Stimulated activated CD8-positive, alpha-beta memory T cell treated with anti-CD3 and anti-CD28 coated beads, Interleukin-4, amount 100 ng/mL, for 24 hours (primary cell): ENCODE results near the gene PTPRN2.

Experiments
- DNase-seq: peaks from one replicate; pipeline ENCODE4 v3.0.0-alpha.2; 2020; ENCODE audit warnings: low read depth

PTPRN2 gene

GRCh38 chr7:158067219-158067930, 520.2 kb downstream of the PTPRN2 start:
- DNase-seq = no peak

GRCh38 chr7:158066085-158066484, 521.5 kb downstream of the PTPRN2 start:
- no peak for DNase-seq

GRCh38 chr7:158065340-158065739, 522.3 kb downstream of the PTPRN2 start:
- DNase-seq = no peak

DNA sequence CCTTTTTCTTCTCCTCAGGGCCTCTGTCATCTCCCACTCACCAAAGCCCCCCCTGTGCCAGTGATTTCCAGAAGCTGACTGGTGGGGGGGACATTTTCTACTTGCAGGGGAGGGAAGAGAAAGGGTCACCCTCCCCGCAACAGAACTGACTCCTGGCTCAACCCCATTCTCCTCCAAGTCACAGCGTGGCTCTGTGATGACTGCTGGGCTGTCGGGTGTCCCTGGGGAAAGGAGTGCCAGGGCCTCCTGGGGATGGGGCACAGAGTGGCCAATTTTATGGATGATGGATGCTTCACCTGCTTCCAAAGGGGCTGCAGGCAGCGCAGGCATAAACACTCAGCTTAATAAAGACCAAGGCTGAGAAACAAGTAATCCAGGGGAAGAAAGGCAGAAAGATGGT, 523.0 kb downstream of the PTPRN2 start:
- no peak for DNase-seq

DNA sequence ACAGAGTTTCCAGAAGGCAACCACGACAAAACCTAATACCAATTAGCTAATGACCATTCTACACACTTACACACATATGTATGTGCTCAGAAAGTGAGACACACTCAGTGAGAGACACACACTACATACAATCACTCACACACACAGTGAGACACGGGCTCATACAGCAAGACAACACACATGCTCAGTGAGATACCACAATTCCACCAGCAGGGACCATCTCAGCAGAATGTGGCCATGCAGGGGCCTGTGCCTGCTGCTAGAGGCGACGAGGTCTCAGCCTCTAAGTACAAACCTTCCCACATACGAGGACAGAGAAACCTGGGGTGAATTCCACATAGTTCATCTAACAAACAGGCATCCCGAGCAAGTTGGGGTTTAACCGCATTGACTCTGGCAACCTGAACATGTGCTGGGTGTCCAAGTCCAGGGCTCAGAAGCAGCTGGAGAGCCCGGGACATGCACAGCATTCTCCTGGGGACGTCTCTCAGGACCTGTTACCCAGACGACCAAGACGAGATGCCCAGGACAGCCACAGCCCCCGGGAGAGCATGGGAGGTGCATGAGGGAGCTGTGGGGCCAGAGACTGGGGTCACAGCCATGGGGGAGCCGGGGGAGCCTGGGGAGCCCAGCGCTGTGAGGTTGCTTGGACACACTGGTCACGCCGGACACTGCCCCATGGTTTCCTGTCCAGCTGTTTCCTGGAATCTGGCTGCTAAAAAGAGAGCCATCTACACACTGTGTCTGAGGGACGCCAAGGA, 523.6 kb downstream of the PTPRN2 start:
- no peak for DNase-seq

- DNase-seq = no peak
Measured at GRCh38 chr7:158062661-158063060, 525.0 kb downstream of the PTPRN2 start.

GRCh38 chr7:158061884-158062656, 525.6 kb downstream of the PTPRN2 start:
- DNase-seq = no peak

DNA sequence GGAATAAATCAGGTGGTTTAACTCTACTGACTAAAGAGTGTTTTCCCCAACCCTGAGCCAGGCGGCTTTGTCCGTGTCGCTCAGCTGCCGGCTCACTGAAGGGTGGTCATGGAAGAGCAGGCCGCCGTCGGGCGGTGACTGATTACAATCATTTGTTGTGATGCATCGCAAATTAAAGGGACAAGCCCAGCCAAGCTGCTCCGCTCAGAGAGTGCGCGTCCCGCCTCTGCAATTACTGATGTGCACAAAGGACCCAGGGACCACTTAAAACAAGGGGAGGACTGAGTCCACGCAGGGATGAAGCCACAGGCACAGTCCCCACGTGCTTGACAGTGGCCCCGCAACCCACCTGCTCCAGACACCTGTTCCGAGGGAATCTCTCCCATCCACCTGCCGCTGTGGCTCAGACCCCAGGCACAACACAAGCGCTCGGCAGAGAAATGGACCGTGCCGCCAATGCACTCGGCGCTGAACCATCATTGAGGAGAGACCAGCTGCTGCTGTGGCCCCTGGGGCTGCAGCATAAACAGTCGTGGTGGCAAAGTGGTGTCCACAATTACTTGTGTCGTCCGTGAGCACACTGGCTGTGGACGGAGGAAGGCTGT, 526.5 kb downstream of the PTPRN2 start:
- DNase-seq = no peak

GRCh38 chr7:158060216-158060615, 527.4 kb downstream of the PTPRN2 start:
- DNase-seq = no peak

GRCh38 chr7:158057446-158057845, 530.2 kb downstream of the PTPRN2 start:
- no peak for DNase-seq

- no peak for DNase-seq
Measured at GRCh38 chr7:158056761-158057160, 530.9 kb downstream of the PTPRN2 start.

DNA sequence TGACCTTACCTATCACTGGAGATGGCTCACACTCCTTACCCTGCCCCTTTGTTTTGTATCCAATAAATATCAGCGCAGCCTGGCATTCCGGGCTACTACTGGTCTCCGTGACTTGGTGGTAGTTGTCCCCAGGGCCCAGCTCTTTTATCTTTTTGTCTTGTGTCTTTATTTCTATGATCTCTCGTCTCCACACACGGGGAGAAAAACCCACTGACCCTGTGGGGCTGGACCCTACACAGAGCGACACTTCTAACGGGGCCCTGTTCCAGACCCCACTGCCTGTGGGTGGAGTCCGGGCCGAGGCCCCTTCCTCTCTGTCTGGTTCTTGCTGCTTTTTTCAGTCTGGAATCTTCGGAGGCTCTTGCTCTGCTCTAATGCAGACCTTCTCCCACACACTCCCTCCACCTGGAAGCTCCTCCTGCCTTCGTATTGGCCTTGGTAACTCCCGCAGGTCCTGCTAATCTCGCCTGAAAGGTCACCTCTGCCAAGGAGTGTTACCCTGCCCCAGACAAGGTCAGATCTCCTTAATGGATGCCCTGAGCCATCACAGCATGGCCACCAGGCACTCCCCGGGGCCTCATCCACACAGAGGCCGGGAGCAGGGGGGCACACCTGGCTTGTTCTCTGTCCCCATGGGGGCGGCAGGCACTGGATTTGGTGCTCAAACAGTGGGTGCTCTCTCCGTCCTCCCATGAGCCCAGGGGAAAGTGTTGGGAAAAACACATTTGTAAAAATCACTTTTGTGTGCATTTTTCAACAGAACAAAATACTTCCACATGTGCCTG, 531.7 kb downstream of the PTPRN2 start:
- DNase-seq = no peak

- DNase-seq = no peak
Measured at GRCh38 chr7:158054611-158055010, 533.0 kb downstream of the PTPRN2 start.

DNA sequence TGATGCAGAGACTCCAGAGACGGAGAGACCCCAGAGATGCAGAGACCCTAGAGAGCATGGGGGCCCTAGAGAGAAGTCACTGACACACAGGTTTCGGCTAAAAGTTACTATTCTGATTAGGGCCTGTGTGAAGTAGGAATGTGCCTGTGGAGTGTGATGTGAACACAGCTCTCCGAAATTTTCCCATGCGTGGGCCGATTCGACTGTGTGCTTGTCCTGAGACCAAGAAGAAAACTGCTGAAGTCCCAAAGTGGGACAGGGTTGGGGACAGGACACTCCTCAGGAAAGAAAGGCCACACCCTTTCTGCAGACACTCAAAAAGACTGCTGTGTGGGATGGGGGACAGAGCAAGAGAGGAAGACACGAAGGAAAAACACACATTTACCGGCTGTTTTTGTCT, 533.5 kb downstream of the PTPRN2 start:
- no peak for DNase-seq

DNA sequence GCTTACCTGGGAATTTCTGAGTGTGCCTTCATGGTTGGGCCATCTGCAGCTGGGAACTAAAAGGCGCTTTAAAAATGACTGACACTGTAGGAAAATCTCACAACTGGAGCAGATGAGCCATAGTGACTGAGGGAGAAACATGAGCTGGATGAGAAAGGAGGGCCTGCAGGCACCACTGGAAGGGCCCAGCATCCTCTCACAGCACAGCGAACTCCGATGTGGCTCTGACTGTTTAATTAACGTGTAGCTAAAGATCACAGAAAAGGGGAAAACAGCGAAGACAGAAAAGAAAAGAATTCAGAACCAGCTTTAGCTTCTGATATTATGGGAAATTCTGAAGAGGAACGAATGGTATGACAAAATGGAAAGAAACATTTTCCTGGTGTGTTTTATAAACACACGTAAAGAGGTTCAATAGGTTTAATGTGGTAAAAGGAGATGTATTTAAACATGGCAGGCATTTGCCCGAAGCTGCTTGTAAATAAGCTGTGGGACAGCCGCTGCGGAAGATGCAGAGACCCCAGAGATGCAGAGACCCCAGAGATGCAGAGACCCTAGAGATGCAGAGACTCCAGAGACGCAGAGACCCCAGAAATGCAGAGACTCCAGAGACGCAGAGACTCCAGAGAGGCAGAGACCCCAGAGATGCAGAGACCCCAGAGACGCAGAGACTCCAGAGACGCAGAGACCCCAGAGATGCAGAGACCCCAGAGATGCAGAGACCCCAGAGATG, 534.3 kb downstream of the PTPRN2 start:
- DNase-seq = no peak

DNA sequence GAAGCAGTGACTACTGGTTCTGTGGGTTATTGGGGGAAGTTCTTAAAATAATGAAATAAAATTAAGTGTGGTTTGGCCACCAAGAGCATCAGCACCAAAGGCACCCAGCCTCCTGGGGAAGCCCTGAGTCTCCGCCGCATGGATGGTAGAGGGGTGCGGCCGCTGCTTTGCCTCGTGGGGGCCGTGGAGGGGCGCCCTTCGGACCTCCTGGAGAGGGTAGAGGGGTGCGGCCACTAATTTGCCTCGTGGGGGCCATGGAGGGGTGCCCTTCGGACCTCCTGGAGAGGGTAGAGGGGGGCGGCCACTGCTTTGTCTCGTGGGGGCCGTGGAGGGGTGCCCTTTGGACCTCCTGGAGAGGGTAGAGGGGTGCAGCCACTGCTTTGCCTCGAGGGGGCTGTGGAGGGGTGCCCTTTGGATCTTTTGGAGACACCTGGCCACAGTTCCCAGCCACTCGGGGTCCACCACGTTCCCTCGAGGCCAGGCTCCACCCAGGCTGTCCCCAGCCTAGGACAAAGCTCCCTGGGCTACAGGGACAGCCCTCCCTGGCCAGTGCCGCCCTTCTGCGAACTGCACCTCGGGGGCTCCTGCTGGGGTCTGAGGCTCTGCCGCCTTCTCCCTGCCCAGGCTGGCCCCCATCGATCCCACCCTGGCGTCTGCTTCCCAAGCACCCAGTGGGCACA, 535.1 kb downstream of the PTPRN2 start:
- no peak for DNase-seq

- no peak for DNase-seq
Measured at GRCh38 chr7:158051776-158052175, 535.8 kb downstream of the PTPRN2 start.

DNA sequence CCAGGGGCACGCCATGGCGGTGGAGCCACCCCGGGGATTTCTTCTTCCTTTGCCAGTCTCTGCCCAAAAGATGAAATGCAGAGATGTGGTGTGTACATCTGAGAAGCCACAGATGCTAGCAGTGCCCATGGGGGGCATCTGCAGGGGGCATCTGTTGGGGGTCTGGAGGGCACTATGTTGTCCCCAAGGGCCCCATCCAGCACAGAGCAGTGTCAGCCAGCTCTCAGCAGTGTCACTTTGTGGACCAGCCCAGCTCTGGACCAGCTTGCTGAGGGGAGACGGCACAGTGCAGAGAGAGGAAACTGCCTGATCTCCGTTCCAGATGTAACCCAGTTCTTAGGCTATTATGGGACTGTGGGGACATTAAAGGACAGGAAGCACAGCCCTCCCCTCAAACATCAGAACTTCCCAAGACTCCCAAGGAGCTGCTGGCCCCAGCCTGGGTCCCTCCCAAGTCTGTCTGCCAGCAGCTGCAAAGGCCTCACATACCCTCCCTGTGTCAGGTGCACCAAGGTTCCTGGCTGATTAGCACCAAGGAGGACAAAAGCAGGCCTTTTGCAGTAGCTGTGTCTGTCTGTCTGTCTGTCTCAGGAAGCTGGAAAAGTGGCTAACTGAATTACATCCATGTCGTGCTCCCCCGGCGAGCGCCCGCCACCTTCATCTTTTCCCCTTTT, 536.5 kb downstream of the PTPRN2 start:
- DNase-seq = no peak

DNA sequence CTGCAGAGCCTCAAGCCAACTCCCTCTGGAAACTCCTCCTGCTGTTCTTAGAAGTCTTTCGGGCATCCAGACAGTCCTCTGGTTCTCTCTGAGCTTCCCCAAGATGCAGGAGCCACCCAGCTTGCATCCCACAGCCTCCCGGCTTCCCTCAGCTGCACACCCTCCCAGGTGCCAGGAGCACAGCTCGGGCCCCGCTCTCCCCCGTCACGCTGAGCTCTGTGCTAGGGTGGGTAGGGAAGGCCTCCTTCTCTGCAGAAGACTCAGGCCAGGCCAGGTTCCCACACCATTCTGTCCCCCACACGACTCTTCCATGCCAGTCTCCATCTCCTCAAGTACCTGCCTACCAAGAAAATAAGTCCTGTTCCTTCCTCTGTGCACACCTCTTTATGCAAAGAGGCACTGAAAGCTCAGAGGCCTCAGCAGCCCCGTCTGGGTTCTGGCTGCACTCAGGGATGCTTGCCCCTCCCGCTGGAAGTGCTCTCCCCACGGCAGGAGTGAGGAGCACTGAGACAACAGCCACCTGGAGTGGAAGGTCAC, 537.1 kb downstream of the PTPRN2 start:
- no peak for DNase-seq

DNA sequence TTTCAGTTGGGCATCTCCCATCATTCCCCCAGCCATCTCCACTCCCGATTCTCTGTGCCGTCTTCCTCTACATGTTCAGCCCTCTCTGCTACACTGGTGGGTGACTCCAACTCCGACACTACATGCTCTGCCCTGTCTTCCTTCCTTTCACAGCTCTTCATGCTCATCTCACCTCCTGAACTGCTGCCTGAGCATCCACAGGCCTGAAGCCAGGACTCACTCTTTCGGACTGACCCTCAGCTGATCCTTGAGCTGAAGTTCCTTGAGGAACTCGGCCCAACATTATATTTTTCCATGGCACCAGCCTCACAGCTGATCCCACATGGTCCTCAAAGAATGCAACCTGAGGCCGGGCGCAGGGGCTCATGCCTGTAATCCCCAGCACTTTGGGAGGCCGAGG, 538.4 kb downstream of the PTPRN2 start:
- no peak for DNase-seq
